Mammary epithelial cell (primary cell): ENCODE measurements around the gene MAGI3.

Experiments used
- CTCF ChIP-seq, 2 donors: IDR thresholded peaks in 1 of 2; conservative IDR thresholded peaks in 1 of 2; 2 replicates each; pipeline ENCODE4 v1.5.1; 2011 to 2012; ENCODE audit warnings: inconsistent platforms in 2 of 2, low read length in 2 of 2, mild to moderate bottlenecking in 2 of 2, control low read depth in 1 of 2, low read depth in 1 of 2; ENCODE audit not compliant: insufficient read depth in 1 of 2; ENCODE audit errors: extremely low read depth in 1 of 2
- EZH2 ChIP-seq: IDR thresholded peaks from 2 replicates; pipeline ENCODE4 v1.6.1; 2012; ENCODE audit warnings: low read length, inconsistent platforms, borderline replicate concordance

GRCh38 chr1:113505357-113505756 lies 115.0 kb downstream of the MAGI3 start:
- TF ChIP-seq CTCF (conservative IDR thresholded peaks at IDR 0.05 in 1 of 2, IDR thresholded peaks at IDR 0.05 in 1 of 2; ENCODE audit: extremely low read depth in 1 of 2, insufficient read depth in 1 of 2, low read depth in 1 of 2, low read length in 2 of 2): no peak
- TF ChIP-seq EZH2: no peak
